GM12878 (cell line): ENCODE results near the gene ACP3. TPM values are rescaled to one million over a fixed set of nuclear protein-coding genes. Genes with fewer than 3 reads are reported as not detected.

Source experiments
- ATAC-seq: fragments of 200-7000 bp; cut with Tn5 transposase; 3 replicates; pipeline ENCODE4 v1.9.1; 2020; ENCODE audit warnings: mild to moderate bottlenecking, moderate library complexity
- BruUV-seq: library from RNA; stranded (reverse); fragments of 400-500 nt; replicated peaks from 2 replicates; lab custom pipeline; 2021; lab: Mats Ljungman, UMichigan
- CTCF ChIA-PET: fragments of 300-600 bp; sonication (Branson Sonifier 250); formaldehyde crosslinking; extraction: SDS; loops from one replicate; lab custom pipeline; 2021; ENCODE audit warnings: inconsistent platforms; lab: Yijun Ruan, JAX
- POLR2A ChIA-PET: fragments of 350-600 bp; formaldehyde crosslinking; extraction: SDS; loops from one replicate; lab custom pipeline; 2021; ENCODE audit warnings: inconsistent platforms; lab: Charles Lee
- RAD21 ChIA-PET: fragments of 300-600 bp; sonication (Branson Sonifier 250); formaldehyde crosslinking; loops from one replicate; lab custom pipeline; 2023; ENCODE audit warnings: antibody characterized with exemption; ENCODE audit not compliant: unreplicated experiment; lab: Charles Lee
- SMC1A ChIA-PET: fragments of 300-600 bp; sonication (Branson Sonifier 250); formaldehyde crosslinking; loops from one replicate; lab custom pipeline; 2023; ENCODE audit not compliant: unreplicated experiment, uncharacterized antibody; lab: Charles Lee
- DNase-seq: peaks from one replicate; pipeline ENCODE4 v3.0.0-alpha.2; 2011; ENCODE audit warnings: low read depth, low spot score
- FAIRE-seq: peaks from 3 replicates; lab custom pipeline; 2011; peaks lifted over from hg19 to GRCh38; lab: Jason Lieb, UNC
- H2AFZ ChIP-seq: 2 replicates; pipeline ENCODE4 v1.6.0; 2011; ENCODE audit warnings: low read depth, low read length, control low read depth; ENCODE audit not compliant: control insufficient read depth
- H3K27ac ChIP-seq: 2 replicates; pipeline ENCODE4 v1.5.1; 2011; ENCODE audit warnings: control low read depth; ENCODE audit not compliant: control insufficient read depth, insufficient read depth
- H3K27me3 ChIP-seq, 2 experiments: replicated peaks in 1 of 2; 2 replicates each; pipeline versions ENCODE4 v1.6.0 to v1.6.1; 2011; ENCODE audit warnings: low read length in 1 of 2; ENCODE audit not compliant: control insufficient read depth in 2 of 2, insufficient read depth in 2 of 2
- H3K36me3 ChIP-seq, 2 experiments: 2 replicates each; pipeline ENCODE4 v1.5.1; 2011; ENCODE audit warnings: low read length in 1 of 2; ENCODE audit not compliant: control insufficient read depth in 2 of 2, insufficient read depth in 2 of 2
- H3K4me1 ChIP-seq: 2 replicates; pipeline ENCODE4 v1.6.1; 2011; ENCODE audit warnings: mild to moderate bottlenecking, low read length, moderate library complexity, mixed read lengths; ENCODE audit not compliant: control insufficient read depth, insufficient read depth
- H3K4me2 ChIP-seq: 2 replicates; pipeline ENCODE4 v1.6.0; 2011; ENCODE audit warnings: control low read depth; ENCODE audit not compliant: control insufficient read depth, insufficient read depth
- H3K4me3 ChIP-seq: fragments of 200-600 bp; sonication (generic); 2 replicates; pipeline ENCODE4 v1.5.1; 2016
- H3K79me2 ChIP-seq: 2 replicates; pipeline ENCODE4 v1.6.0; 2011; ENCODE audit warnings: low read length; ENCODE audit not compliant: control insufficient read depth, insufficient read depth
- H3K9ac ChIP-seq: 2 replicates; pipeline ENCODE4 v1.8.0; 2011; ENCODE audit warnings: low read length, control low read depth, mixed read lengths; ENCODE audit not compliant: control insufficient read depth, insufficient read depth
- H3K9me3 ChIP-seq: replicated peaks from 3 replicates; pipeline ENCODE4 v1.5.1; 2011; ENCODE audit warnings: mild to moderate bottlenecking, low read length; ENCODE audit not compliant: control insufficient read depth, insufficient read depth
- H4K20me1 ChIP-seq: 2 replicates; pipeline ENCODE4 v1.6.0; 2011; ENCODE audit not compliant: control insufficient read depth, insufficient read depth
- CBX3 ChIP-seq: fragments of 200-600 bp; sonication (generic); IDR thresholded peaks from 2 replicates; pipeline ENCODE4 v1.6.1; 2016; ENCODE audit warnings: low read depth, borderline replicate concordance
- SRF ChIP-seq, 2 experiments: IDR thresholded peaks; 2 replicates each; pipeline ENCODE4 v1.6.1; 2011; ENCODE audit warnings: low read depth in 2 of 2, low read length in 2 of 2, mild to moderate bottlenecking in 1 of 2, moderate library complexity in 1 of 2
- YBX1 ChIP-seq: fragments of 450-650 bp; IDR thresholded peaks from 2 replicates; pipeline ENCODE4 v1.6.1; 2016; ENCODE audit warnings: antibody characterized with exemption
- WGBS: methylation state at CpG from one replicate; pipeline ENCODE4 v1.1.6; 2016; ENCODE audit warnings: low lambda C conversion rate; ENCODE audit not compliant: insufficient replicate concordance, insufficient coverage; ENCODE audit errors: missing lambda C conversion rate; 5-methylcytosine and 5-hydroxymethylcytosine counted together
- in situ Hi-C: fragments of 300-500 bp; cut with MboI; formaldehyde crosslinking; loops from 9 replicates; pipeline ENCODE4 v1.14.3; 2018; ENCODE audit warnings: mixed read lengths
- intact Hi-C: fragments of 100-400 bp; cut with micrococcal nuclease; formaldehyde crosslinking; loops from one replicate; pipeline ENCODE4 v1.14.2; 2022; ENCODE audit not compliant: unreplicated experiment
- polyA plus RNA-seq, 11 experiments: library from polyadenylated mRNA; depleted of rRNA in 4 of 11; unstranded in 6 of 11; stranded (reverse) in 5 of 11; fragments of >200 nt; fragmentation: Nextera tagmentation in 4 of 11; fragmentation: Illumina TruSeq in 1 of 11; extraction: Ambion mirVana in 4 of 11; extraction: Trizol in 1 of 11; gene quantifications; 1 replicate in 1 of 11; 2 replicates in 10 of 11; pipeline versions ENCODE4 v1.2.1 to v1.2.3, GENCODE V29; 2011 to 2016; ENCODE audit warnings: inconsistent platforms in 2 of 11, missing spikeins in 2 of 11, low read depth in 1 of 11
- total RNA-seq, 4 experiments: library from RNA; depleted of rRNA in 3 of 4; stranded (reverse); fragments of >200 nt in 3 of 4; fragmentation: Illumina TruSeq in 1 of 4; extraction: Trizol in 1 of 4; gene quantifications; 2 replicates each; pipeline versions ENCODE4 v1.2.1 to v1.2.3, GENCODE V29; 2013 to 2021
- TF ChIP-seq, protein P1 (sequence below): fragments of 450-650 bp; IDR thresholded peaks from 2 replicates; pipeline ENCODE4 v1.6.1; 2016; ENCODE audit warnings: mild to moderate bottlenecking, moderate library complexity, borderline replicate concordance
- TF ChIP-seq, protein P2 (sequence below): fragments of 450-650 bp; IDR thresholded peaks from 2 replicates; pipeline ENCODE4 v1.6.1; 2017; ENCODE audit warnings: mild to moderate bottlenecking
- TF ChIP-seq, protein P3 (sequence below): fragments of 450-650 bp; formaldehyde crosslinking; IDR thresholded peaks from 2 replicates; pipeline ENCODE4 v1.4.0; 2022; ENCODE audit warnings: mild to moderate bottlenecking, moderate library complexity
- TF ChIP-seq, protein P4 (sequence below): fragments of 150-350 bp; IDR thresholded peaks from 2 replicates; pipeline ENCODE4 v1.6.1; 2014; ENCODE audit warnings: mild to moderate bottlenecking, low read depth, low read length

Gene ACP3
- total and polyA plus RNA-seq, 10 of the 15 experiments (the other 5 are each of a cell fraction or from before 2014, with no cell fraction given): 0.05 to 0.41 TPM; not detected in 8

DNA sequence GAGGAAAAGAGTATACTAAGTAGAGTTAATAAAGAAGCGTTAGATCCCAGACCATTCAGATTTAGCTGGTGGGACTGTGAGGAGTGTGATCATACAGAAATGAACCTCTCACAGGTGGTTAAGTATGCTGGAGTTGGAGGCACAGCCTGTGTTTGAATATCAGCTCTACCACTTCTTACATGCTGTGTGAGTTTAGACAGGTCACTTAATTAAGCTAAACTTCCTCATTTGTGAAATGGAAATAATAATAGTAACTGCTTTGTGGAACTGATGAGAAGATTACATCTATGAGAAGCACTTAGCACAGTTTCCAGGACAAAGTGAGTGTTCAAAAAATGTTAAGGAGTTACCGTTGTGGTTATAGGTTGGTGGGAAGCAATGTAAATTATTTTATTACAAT, 8.4 kb downstream of the ACP3 start:
- Histone ChIP-seq H3K4me1 (no peaks in the 10 kb centered on the region), H4K20me1 (no peaks in the 10 kb centered on the region), H2AFZ (no peak overlapping the region), H3K9me3 (no peaks in the 10 kb centered on the region), H3K27me3 (no peaks in the 10 kb centered on the region), H3K27ac (no peak overlapping the region), H3K79me2 (no peaks in the 10 kb centered on the region), H3K4me3 (no peak overlapping the region), H3K9ac (no peak overlapping the region), H3K36me3 (no peaks in the 10 kb centered on the region), H3K4me2 (no peak overlapping the region)
- ChIA-PET RAD21 (no interaction called here), POLR2A (no interaction called here), CTCF (no interaction called here), SMC1A (no interaction called here)
- TF ChIP-seq, protein P1, sequence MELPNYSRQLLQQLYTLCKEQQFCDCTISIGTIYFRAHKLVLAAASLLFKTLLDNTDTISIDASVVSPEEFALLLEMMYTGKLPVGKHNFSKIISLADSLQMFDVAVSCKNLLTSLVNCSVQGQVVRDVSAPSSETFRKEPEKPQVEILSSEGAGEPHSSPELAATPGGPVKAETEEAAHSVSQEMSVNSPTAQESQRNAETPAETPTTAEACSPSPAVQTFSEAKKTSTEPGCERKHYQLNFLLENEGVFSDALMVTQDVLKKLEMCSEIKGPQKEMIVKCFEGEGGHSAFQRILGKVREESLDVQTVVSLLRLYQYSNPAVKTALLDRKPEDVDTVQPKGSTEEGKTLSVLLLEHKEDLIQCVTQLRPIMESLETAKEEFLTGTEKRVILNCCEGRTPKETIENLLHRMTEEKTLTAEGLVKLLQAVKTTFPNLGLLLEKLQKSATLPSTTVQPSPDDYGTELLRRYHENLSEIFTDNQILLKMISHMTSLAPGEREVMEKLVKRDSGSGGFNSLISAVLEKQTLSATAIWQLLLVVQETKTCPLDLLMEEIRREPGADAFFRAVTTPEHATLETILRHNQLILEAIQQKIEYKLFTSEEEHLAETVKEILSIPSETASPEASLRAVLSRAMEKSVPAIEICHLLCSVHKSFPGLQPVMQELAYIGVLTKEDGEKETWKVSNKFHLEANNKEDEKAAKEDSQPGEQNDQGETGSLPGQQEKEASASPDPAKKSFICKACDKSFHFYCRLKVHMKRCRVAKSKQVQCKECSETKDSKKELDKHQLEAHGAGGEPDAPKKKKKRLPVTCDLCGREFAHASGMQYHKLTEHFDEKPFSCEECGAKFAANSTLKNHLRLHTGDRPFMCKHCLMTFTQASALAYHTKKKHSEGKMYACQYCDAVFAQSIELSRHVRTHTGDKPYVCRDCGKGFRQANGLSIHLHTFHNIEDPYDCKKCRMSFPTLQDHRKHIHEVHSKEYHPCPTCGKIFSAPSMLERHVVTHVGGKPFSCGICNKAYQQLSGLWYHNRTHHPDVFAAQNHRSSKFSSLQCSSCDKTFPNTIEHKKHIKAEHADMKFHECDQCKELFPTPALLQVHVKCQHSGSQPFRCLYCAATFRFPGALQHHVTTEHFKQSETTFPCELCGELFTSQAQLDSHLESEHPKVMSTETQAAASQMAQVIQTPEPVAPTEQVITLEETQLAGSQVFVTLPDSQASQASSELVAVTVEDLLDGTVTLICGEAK: no peak
- TF ChIP-seq YBX1 (no peak), SRF (IDR thresholded peaks at IDR 0.05; ENCODE audit: low read depth in 2 of 2, low read length in 2 of 2) (no peak), CBX3 (no peak)
- TF ChIP-seq, protein P2, sequence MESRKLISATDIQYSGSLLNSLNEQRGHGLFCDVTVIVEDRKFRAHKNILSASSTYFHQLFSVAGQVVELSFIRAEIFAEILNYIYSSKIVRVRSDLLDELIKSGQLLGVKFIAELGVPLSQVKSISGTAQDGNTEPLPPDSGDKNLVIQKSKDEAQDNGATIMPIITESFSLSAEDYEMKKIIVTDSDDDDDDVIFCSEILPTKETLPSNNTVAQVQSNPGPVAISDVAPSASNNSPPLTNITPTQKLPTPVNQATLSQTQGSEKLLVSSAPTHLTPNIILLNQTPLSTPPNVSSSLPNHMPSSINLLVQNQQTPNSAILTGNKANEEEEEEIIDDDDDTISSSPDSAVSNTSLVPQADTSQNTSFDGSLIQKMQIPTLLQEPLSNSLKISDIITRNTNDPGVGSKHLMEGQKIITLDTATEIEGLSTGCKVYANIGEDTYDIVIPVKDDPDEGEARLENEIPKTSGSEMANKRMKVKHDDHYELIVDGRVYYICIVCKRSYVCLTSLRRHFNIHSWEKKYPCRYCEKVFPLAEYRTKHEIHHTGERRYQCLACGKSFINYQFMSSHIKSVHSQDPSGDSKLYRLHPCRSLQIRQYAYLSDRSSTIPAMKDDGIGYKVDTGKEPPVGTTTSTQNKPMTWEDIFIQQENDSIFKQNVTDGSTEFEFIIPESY: no peak
- TF ChIP-seq, protein P3, sequence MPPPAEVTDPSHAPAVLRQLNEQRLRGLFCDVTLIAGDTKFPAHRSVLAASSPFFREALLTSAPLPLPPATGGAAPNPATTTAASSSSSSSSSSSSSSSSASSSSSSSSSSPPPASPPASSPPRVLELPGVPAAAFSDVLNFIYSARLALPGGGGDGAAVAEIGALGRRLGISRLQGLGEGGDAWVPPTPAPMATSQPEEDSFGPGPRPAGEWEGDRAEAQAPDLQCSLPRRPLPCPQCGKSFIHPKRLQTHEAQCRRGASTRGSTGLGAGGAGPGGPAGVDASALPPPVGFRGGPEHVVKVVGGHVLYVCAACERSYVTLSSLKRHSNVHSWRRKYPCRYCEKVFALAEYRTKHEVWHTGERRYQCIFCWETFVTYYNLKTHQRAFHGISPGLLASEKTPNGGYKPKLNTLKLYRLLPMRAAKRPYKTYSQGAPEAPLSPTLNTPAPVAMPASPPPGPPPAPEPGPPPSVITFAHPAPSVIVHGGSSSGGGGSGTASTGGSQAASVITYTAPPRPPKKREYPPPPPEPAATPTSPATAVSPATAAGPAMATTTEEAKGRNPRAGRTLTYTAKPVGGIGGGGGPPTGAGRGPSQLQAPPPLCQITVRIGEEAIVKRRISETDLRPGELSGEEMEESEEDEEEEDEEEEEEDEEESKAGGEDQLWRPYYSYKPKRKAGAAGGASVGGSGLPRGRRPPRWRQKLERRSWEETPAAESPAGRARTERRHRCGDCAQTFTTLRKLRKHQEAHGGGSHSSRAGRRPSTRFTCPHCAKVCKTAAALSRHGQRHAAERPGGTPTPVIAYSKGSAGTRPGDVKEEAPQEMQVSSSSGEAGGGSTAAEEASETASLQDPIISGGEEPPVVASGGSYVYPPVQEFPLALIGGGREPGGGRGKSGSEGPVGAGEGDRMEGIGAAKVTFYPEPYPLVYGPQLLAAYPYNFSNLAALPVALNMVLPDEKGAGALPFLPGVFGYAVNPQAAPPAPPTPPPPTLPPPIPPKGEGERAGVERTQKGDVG (CRISPR knock-in tag): no peak
- TF ChIP-seq, protein P4, sequence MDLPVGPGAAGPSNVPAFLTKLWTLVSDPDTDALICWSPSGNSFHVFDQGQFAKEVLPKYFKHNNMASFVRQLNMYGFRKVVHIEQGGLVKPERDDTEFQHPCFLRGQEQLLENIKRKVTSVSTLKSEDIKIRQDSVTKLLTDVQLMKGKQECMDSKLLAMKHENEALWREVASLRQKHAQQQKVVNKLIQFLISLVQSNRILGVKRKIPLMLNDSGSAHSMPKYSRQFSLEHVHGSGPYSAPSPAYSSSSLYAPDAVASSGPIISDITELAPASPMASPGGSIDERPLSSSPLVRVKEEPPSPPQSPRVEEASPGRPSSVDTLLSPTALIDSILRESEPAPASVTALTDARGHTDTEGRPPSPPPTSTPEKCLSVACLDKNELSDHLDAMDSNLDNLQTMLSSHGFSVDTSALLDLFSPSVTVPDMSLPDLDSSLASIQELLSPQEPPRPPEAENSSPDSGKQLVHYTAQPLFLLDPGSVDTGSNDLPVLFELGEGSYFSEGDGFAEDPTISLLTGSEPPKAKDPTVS: no peak
- no peak for DNase-seq
- BruUV-seq: no TSS peak
- in situ Hi-C loops: no loop called here
- 22% methylated on average over 2 of the region's 2 CpGs for WGBS
- FAIRE-seq: no peak
- intact Hi-C loops: no loop called here
- ATAC-seq: peak; percentile 61
